ENCODE measurements around the gene MT1E.

- no peak for TF ChIP-seq CTCF (IDR thresholded peaks at IDR 0.05)
- TF ChIP-seq POLR2A (IDR thresholded peaks at IDR 0.05): no peak
Measured at GRCh38 chr16:56623637-56624036, 1.9 kb upstream of the MT1E start.

Measured in testis (tissue), 2 donors.